NCI-H1417 treated with DMSO at 0.1 percent for 48 hours (cell line): Measurements from ENCODE around the gene OTULIN.

Source experiments
- DNase-seq: peaks from one replicate; lab custom pipeline; 2025; lab: John Stamatoyannopoulos, UW

Gene OTULIN

GRCh38 chr5:14698495-14698894 lies 34.0 kb downstream of the OTULIN start:
- DNase-seq, result no peak

- no peak for DNase-seq
These were observed 34.6 kb downstream of the OTULIN start for GRCh38 chr5:14699159-14699558.

- no peak for DNase-seq
These were observed 35.4 kb downstream of the OTULIN start for GRCh38 chr5:14699807-14700400.

- DNase-seq, result no peak
These were observed 36.2 kb downstream of the OTULIN start for GRCh38 chr5:14700478-14701436.

- DNase-seq, result no peak
These were observed 37.0 kb downstream of the OTULIN start for GRCh38 chr5:14701556-14701955.

GRCh38 chr5:14702238-14702839 lies 37.8 kb downstream of the OTULIN start:
- DNase-seq, result no peak

- DNase-seq, result no peak
These were observed 41.0 kb downstream of the OTULIN start for GRCh38 chr5:14705556-14705955.

- no peak for DNase-seq
These were observed 42.1 kb downstream of the OTULIN start for GRCh38 chr5:14706615-14707021.

GRCh38 chr5:14707811-14708390 lies 43.4 kb downstream of the OTULIN start:
- no peak for DNase-seq

GRCh38 chr5:14708551-14708950 lies 44.0 kb downstream of the OTULIN start:
- no peak for DNase-seq

GRCh38 chr5:14710313-14710994 lies 45.9 kb downstream of the OTULIN start:
- no peak for DNase-seq

GRCh38 chr5:14712131-14712530 lies 47.6 kb downstream of the OTULIN start:
- no peak for DNase-seq

- DNase-seq, result no peak
These were observed 48.1 kb downstream of the OTULIN start for GRCh38 chr5:14712666-14713065.

- DNase-seq, result no peak
These were observed 49.2 kb downstream of the OTULIN start for GRCh38 chr5:14713476-14714390.

GRCh38 chr5:14714706-14715105 lies 50.2 kb downstream of the OTULIN start:
- DNase-seq, result no peak

- DNase-seq, result no peak
These were observed 51.0 kb downstream of the OTULIN start for GRCh38 chr5:14715481-14715880.

GRCh38 chr5:14716755-14717752 lies 52.5 kb downstream of the OTULIN start:
- no peak for DNase-seq

- DNase-seq, result no peak
These were observed 54.3 kb downstream of the OTULIN start for GRCh38 chr5:14718778-14719177.

- DNase-seq, result no peak
These were observed 55.9 kb downstream of the OTULIN start for GRCh38 chr5:14720236-14720923.
